GM21619 (cell line): Measurements from ENCODE around the gene LAMC2.
A peak's percentile ranks its signal among the peaks of the same experiment; 100 is the strongest.

ENCODE experiments used
- ATAC-seq: cut with Tn5 transposase; IDR thresholded peaks from one replicate; pipeline ENCODE4 v1.9.1; 2021; ENCODE audit not compliant: unreplicated experiment

Gene LAMC2

GRCh38 chr1:183210681-183211080, 24.6 kb downstream of the LAMC2 start:
- no peak for ATAC-seq

GRCh38 chr1:183212870-183213269, 26.8 kb downstream of the LAMC2 start:
- no peak for ATAC-seq

- ATAC-seq, result no peak
These were observed 28.2 kb downstream of the LAMC2 start for GRCh38 chr1:183214021-183214970.

- no peak for ATAC-seq
These were observed 29.1 kb downstream of the LAMC2 start for GRCh38 chr1:183215076-183215720.

- ATAC-seq, result no peak
These were observed 29.9 kb downstream of the LAMC2 start for GRCh38 chr1:183215936-183216335.

- ATAC-seq, result no peak
These were observed 32.1 kb downstream of the LAMC2 start for GRCh38 chr1:183218027-183218618.

- no peak for ATAC-seq
These were observed 33.0 kb downstream of the LAMC2 start for GRCh38 chr1:183218971-183219615.

- no peak for ATAC-seq
These were observed 33.5 kb downstream of the LAMC2 start for GRCh38 chr1:183219616-183220009.

- no peak for ATAC-seq
These were observed 36.8 kb downstream of the LAMC2 start for GRCh38 chr1:183222909-183223308.

GRCh38 chr1:183223467-183223866, 37.4 kb downstream of the LAMC2 start:
- no peak for ATAC-seq

GRCh38 chr1:183226361-183226760, 40.3 kb downstream of the LAMC2 start:
- no peak for ATAC-seq

- ATAC-seq, result no peak
These were observed 40.9 kb downstream of the LAMC2 start for GRCh38 chr1:183226963-183227362.

GRCh38 chr1:183227422-183228346, 41.6 kb downstream of the LAMC2 start:
- peak; percentile 64 for ATAC-seq

- ATAC-seq, result no peak
These were observed 42.5 kb downstream of the LAMC2 start for GRCh38 chr1:183228347-183229220.

GRCh38 chr1:183230413-183230812, 44.3 kb downstream of the LAMC2 start:
- ATAC-seq, result no peak

- ATAC-seq, result no peak
These were observed 45.5 kb downstream of the LAMC2 start for GRCh38 chr1:183231545-183231944.

GRCh38 chr1:183233113-183233512, 47.0 kb downstream of the LAMC2 start:
- ATAC-seq, result no peak

- no peak for ATAC-seq
These were observed 48.8 kb downstream of the LAMC2 start for GRCh38 chr1:183234660-183235476.
